ENCODE measurements around the gene ALAS1. TPM values are rescaled to one million over a fixed set of nuclear protein-coding genes. Genes with fewer than 3 reads are reported as not detected.

ALAS1 gene
- total and polyA plus RNA-seq, 2 experiments from 2014 or later: 30.4 to 33.9 TPM

DNA sequence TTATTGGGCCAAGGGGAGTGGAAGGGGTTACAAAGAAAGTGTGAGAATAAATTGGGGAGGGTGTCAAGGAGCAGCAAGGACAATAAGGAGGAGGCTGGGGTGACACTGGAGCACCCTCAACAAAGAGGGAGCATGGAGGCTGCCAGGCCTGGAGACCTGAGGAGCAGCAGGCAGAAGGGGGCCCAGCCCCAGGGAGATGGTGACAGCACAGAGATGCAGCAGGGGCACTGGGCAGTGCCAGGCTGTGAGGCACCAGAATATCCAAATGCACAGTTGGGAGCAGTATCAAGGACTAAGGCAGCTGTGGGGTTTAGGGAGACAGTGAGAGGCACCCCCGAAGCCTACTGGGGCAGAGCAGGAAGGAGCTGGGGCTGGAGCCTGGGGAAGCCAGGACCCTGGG is 19.4 kb upstream of the ALAS1 start:
- no peaks in the 10 kb centered on the region for H3K36me3 ChIP-seq (ENCODE audit: low read depth)
- H4K20me1 ChIP-seq (ENCODE audit: insufficient read depth): no peaks in the 10 kb centered on the region
- no peak for DNase-seq
- no peaks in the 10 kb centered on the region for H3K79me2 ChIP-seq (ENCODE audit: insufficient read depth)
- 0 out of 2 replicates have a peak, but pooled peaks cover 7% of the 10 kb centered on the region for H3F3A ChIP-seq (ENCODE audit: insufficient read depth)
- no peak overlapping the region for H3K27ac ChIP-seq
- H3K9ac ChIP-seq: no peak overlapping the region
- no peaks in the 10 kb centered on the region for H3K27me3 ChIP-seq (replicated peaks; ENCODE audit: insufficient read depth)
- no peaks in the 10 kb centered on the region; the same call in 1 of the 2 replicates for H3K4me1 ChIP-seq (ENCODE audit: insufficient read depth)
- no peak overlapping the region for H3K4me2 ChIP-seq (ENCODE audit: unreplicated experiment)
- H3K9me2 ChIP-seq (ENCODE audit: insufficient read depth): no peaks in the 10 kb centered on the region
- WGBS, 2 experiments (ENCODE audit: low coverage in 1 of 2, low lambda C conversion rate in 2 of 2, missing lambda C conversion rate in 2 of 2): 45 to 70% methylated on average over 1 of the region's 1 CpG
- TF ChIP-seq EZH2 (IDR thresholded peaks at IDR 0.05; ENCODE audit: insufficient read depth, poor library complexity, severe bottlenecking) (no peak), EZH2phosphoT487 (IDR thresholded peaks at IDR 0.05; ENCODE audit: insufficient read depth, low read depth) (no peak)
- no peak overlapping the region for H3K4me3 ChIP-seq
- no peak overlapping the region for H2AFZ ChIP-seq
- no peaks in the 10 kb centered on the region for H3K9me3 ChIP-seq (ENCODE audit: low read depth)
- in situ Hi-C loops (cut with MboI): no loop called here

DNA sequence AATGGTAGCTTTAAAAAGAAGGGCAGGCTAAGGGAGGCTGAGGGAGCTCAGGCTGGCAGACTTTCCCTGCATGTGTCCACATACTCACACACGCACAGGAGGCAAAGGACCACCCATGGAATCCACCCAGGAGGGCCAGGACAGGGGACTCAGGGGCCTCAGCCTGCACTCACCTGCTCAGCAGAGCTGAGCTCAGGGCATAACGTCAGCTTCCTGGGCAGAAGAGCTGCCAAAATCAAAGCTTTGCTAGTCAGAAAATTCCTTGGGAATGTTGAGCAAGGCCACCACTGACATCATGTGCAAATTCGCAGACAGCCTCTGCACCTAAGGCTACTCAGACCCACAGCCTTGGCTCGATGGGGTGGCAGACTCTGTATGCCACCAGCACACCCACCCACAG is 16.4 kb upstream of the ALAS1 start:
- Histone ChIP-seq H3K79me2 (ENCODE audit: insufficient read depth) (no peaks in the 10 kb centered on the region), H3K27me3 (replicated peaks; ENCODE audit: insufficient read depth) (no peaks in the 10 kb centered on the region), H3K4me2 (ENCODE audit: unreplicated experiment) (no peak overlapping the region), H3F3A (ENCODE audit: insufficient read depth) (0 out of 2 replicates have a peak, but pooled peaks cover 7% of the 10 kb centered on the region), H3K9me3 (ENCODE audit: low read depth) (no peaks in the 10 kb centered on the region), H3K4me1 (ENCODE audit: insufficient read depth) (no peaks in the 10 kb centered on the region), H3K9ac (no peak overlapping the region), H3K36me3 (ENCODE audit: low read depth) (no peaks in the 10 kb centered on the region), H3K4me3 (no peak overlapping the region), H4K20me1 (ENCODE audit: insufficient read depth) (no peaks in the 10 kb centered on the region), H3K9me2 (ENCODE audit: insufficient read depth) (no peaks in the 10 kb centered on the region), H2AFZ (no peak overlapping the region), H3K27ac (no peak overlapping the region)
- in situ Hi-C loops (cut with MboI): no loop called here
- DNase-seq: peak; percentile 83
- WGBS, 2 experiments (ENCODE audit: low coverage in 1 of 2, low lambda C conversion rate in 2 of 2, missing lambda C conversion rate in 2 of 2): 47 to 49% methylated on average over 4 of the region's 4 CpGs
- TF ChIP-seq EZH2 (IDR thresholded peaks at IDR 0.05; ENCODE audit: insufficient read depth, poor library complexity, severe bottlenecking) (no peak), EZH2phosphoT487 (IDR thresholded peaks at IDR 0.05; ENCODE audit: insufficient read depth, low read depth) (no peak)

DNA sequence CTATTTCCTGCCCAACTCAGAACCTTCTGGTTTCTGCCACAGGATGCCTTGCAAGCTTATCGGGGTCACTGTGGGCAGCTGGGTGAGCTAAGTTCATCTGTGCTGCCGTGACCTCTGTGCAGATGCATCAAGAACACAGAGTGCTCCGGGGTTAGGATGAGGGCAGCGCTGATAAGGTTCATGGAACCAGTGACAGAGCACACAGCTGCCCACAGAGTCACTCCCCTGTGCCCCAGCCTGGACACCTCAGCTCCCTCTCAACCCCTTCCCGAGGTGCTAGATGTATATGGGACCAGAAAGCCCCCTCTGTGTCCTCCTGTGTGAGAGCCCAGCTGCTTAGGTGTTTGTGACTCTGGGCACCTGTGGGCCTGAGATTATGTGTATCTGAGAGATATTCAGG is 15.8 kb upstream of the ALAS1 start:
- H3K79me2 ChIP-seq (ENCODE audit: insufficient read depth): no peaks in the 10 kb centered on the region
- no peaks in the 10 kb centered on the region for H4K20me1 ChIP-seq (ENCODE audit: insufficient read depth)
- H2AFZ ChIP-seq: no peak overlapping the region
- in situ Hi-C loops (cut with MboI): no loop called here
- H3K27me3 ChIP-seq (replicated peaks; ENCODE audit: insufficient read depth): no peaks in the 10 kb centered on the region
- DNase-seq: no peak
- H3K4me1 ChIP-seq (ENCODE audit: insufficient read depth): no peaks in the 10 kb centered on the region
- no peak for TF ChIP-seq EZH2phosphoT487 (IDR thresholded peaks at IDR 0.05; ENCODE audit: insufficient read depth, low read depth)
- TF ChIP-seq EZH2 (IDR thresholded peaks at IDR 0.05; ENCODE audit: insufficient read depth, poor library complexity, severe bottlenecking): no peak
- H3K4me2 ChIP-seq (ENCODE audit: unreplicated experiment): no peak overlapping the region
- H3F3A ChIP-seq (ENCODE audit: insufficient read depth): 0 out of 2 replicates have a peak, but pooled peaks cover 7% of the 10 kb centered on the region
- no peak overlapping the region for H3K27ac ChIP-seq
- 71 to 79% methylated on average over 5 of the region's 5 CpGs for WGBS, 2 experiments (ENCODE audit: low coverage in 1 of 2, low lambda C conversion rate in 2 of 2, missing lambda C conversion rate in 2 of 2)
- no peak overlapping the region for H3K9ac ChIP-seq
- no peaks in the 10 kb centered on the region for H3K36me3 ChIP-seq (ENCODE audit: low read depth)
- no peaks in the 10 kb centered on the region for H3K9me3 ChIP-seq (ENCODE audit: low read depth)
- H3K9me2 ChIP-seq (ENCODE audit: insufficient read depth): no peaks in the 10 kb centered on the region
- H3K4me3 ChIP-seq: no peak overlapping the region

DNA sequence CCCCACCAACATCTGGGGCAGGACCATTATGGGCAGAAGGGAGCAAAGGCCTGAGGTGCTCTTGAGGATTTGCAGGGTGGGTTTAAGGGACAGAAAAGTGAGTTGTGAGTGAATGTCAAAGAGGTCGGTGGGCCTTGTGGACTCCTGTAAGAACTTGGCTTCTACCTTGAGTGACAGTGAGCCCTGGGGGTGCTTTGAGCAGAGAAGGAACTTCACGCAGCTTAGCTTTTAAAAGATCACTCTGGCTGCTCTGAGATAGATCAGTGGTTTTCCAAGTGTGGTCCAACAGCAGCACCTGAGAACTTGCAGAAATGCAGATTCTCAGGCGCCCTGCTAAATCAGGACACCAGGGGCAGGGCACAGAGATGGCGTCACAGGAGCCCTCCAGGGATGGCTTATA is 15.3 kb upstream of the ALAS1 start:
- Histone ChIP-seq H3K27me3 (replicated peaks; ENCODE audit: insufficient read depth) (no peaks in the 10 kb centered on the region), H2AFZ (no peak overlapping the region), H3K27ac (no peak overlapping the region), H4K20me1 (ENCODE audit: insufficient read depth) (no peaks in the 10 kb centered on the region), H3K36me3 (ENCODE audit: low read depth) (no peaks in the 10 kb centered on the region), H3K4me2 (ENCODE audit: unreplicated experiment) (no peak overlapping the region), H3K4me3 (no peak overlapping the region), H3K9me3 (ENCODE audit: low read depth) (no peaks in the 10 kb centered on the region), H3K79me2 (ENCODE audit: insufficient read depth) (no peaks in the 10 kb centered on the region), H3K9me2 (ENCODE audit: insufficient read depth) (no peaks in the 10 kb centered on the region), H3K4me1 (ENCODE audit: insufficient read depth) (no peaks in the 10 kb centered on the region), H3F3A (ENCODE audit: insufficient read depth) (0 out of 2 replicates have a peak, but pooled peaks cover 7% of the 10 kb centered on the region), H3K9ac (no peak overlapping the region)
- 69 to 81% methylated on average over 4 of the region's 4 CpGs for WGBS, 2 experiments (ENCODE audit: low coverage in 1 of 2, low lambda C conversion rate in 2 of 2, missing lambda C conversion rate in 2 of 2)
- DNase-seq: no peak
- TF ChIP-seq EZH2 (IDR thresholded peaks at IDR 0.05; ENCODE audit: insufficient read depth, poor library complexity, severe bottlenecking): no peak
- no peak for TF ChIP-seq EZH2phosphoT487 (IDR thresholded peaks at IDR 0.05; ENCODE audit: insufficient read depth, low read depth)
- in situ Hi-C loops (cut with MboI): no loop called here
